Body of pancreas (tissue), 4 donors: ENCODE results near the gene LYL1.

ENCODE experiments used
- CTCF ChIP-seq, 7 experiments: fragments of 450-650 bp in 4 of 7; fragments of 200-600 bp in 3 of 7; sonication (generic) in 3 of 7; IDR thresholded peaks; one replicate each; pipeline ENCODE4 v1.5.1; 2016 to 2019; ENCODE audit warnings: antibody characterized with exemption in 7 of 7
- POLR2A ChIP-seq, 3 donors: fragments of 450-650 bp; IDR thresholded peaks; one replicate each; pipeline ENCODE4 v1.6.1; 2016; ENCODE audit warnings: antibody characterized with exemption in 3 of 3, mild to moderate bottlenecking in 2 of 3

GRCh38 chr19:13068085-13068846 is 34.4 kb downstream of the LYL1 start:
- no peak for TF ChIP-seq CTCF (IDR thresholded peaks at IDR 0.05)
- TF ChIP-seq POLR2A (IDR thresholded peaks at IDR 0.05) = no peak
